ENCODE data around the gene CCDC85C. TPM values are rescaled to one million over a fixed set of nuclear protein-coding genes. Genes with fewer than 3 reads are reported as not detected.

The CCDC85C gene
- total and polyA plus RNA-seq, 2 experiments from 2014 or later = 4.5 to 24.9 TPM

DNA sequence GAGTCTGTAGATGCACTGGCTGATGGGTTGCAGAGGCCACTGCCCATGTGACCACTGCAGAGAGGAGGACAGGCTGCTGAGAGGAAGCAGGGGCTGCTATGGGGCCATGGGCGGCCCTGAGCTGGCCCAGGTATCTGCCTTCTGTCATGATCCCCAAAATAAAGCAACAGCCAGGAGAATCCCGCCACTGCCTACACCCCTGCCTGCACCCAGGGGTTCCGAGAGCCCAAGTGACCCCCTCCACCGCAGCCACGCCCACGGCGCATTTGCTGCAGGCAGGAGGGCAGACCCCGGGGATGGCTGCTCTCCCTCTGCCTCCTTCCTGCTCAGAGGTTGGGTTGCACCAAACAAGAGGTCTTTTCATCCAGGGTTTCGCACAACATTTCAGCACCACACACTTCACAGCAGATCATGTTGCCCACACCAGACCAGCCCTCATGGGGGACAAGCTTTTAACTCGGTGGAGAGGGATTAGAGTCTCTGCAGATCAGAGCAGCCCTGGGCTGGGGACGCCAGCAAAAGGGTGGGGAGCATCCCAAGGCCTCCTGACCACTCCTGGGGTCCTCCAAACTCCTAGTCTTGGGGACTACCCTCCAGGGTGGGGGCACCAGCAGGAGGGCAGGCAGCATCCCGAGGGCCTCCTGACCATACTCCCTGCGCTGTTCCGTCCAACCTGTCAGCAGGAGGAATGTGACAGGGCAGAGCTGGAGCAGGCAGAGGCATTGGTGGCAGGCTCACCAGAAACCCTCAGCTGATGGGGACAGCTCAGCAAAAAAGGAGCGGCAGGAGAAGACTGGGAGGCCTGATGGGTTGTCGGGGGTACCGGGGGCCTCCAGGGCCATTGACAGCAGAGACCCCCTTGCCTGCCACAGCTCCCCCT lies 14.1 kb downstream of the CCDC85C start:
- ATAC-seq (no peak), DNase-seq (ENCODE audit: low spot score) (no peak)
- Mint-ChIP-seq H3K4me1 (peaks cover 31% of the 10 kb centered on the region), H3K4me3 (no peak overlapping the region; the same call in 2 of the 3 replicates), H3K27ac (peak overlapping the region; percentile 34; the same call in 1 of the 2 replicates), H3K27me3 (ENCODE audit: insufficient read depth, low read depth, poor library complexity) (peaks cover 10% of the 10 kb centered on the region), H3K9me3 (no peaks in the 10 kb centered on the region), H3K36me3 (ENCODE audit: low read depth) (no peaks in the 10 kb centered on the region; the same call in 2 of the 3 replicates)
- Histone ChIP-seq H3K4me2 (no peak overlapping the region), H3K9me2 (ENCODE audit: insufficient read depth) (no peaks in the 10 kb centered on the region), H3K4me1 (ENCODE audit: insufficient read depth) (peaks cover 20% of the 10 kb centered on the region), H4K20me1 (replicated peaks; ENCODE audit: insufficient read depth) (peaks cover 5% of the 10 kb centered on the region; the same call in 1 of the 2 replicates), H3K36me3 (ENCODE audit: insufficient read depth) (no peaks in the 10 kb centered on the region), H3K4me3 (no peak overlapping the region), H2AFZ (no peak overlapping the region), H3K27ac (ENCODE audit: low read depth) (0 out of 2 replicates have a peak overlapping the region, but pooled peaks have one; percentile 19), H3K79me2 (replicated peaks; ENCODE audit: insufficient read depth) (peaks cover 58% of the 10 kb centered on the region), H3K27me3 (ENCODE audit: insufficient read depth) (no peaks in the 10 kb centered on the region), H3F3A (replicated peaks; ENCODE audit: low read depth) (0 out of 2 replicates have a peak, but pooled peaks cover 4% of the 10 kb centered on the region)
- TF ChIP-seq CTCF (conservative IDR thresholded peaks at IDR 0.05; ENCODE audit: low read depth in 2 of 2) (0 out of 4 replicates have a peak, but pooled peaks of 1 of the 2 experiments have one; percentile 13), NANOG (IDR thresholded peaks at IDR 0.05; ENCODE audit: borderline replicate concordance) (no peak)

- Mint-ChIP-seq H3K27ac (no peak overlapping the region), H3K4me1 (peaks cover 30% of the 10 kb centered on the region), H3K27me3 (ENCODE audit: insufficient read depth, low read depth, poor library complexity) (peaks cover 13% of the 10 kb centered on the region), H3K9me3 (no peaks in the 10 kb centered on the region), H3K36me3 (ENCODE audit: low read depth) (no peaks in the 10 kb centered on the region; the same call in 2 of the 3 replicates), H3K4me3 (no peak overlapping the region)
- Histone ChIP-seq H2AFZ (no peak overlapping the region), H3F3A (replicated peaks; ENCODE audit: low read depth) (0 out of 2 replicates have a peak, but pooled peaks cover 4% of the 10 kb centered on the region), H3K4me1 (ENCODE audit: insufficient read depth) (peaks cover 20% of the 10 kb centered on the region), H3K9me2 (ENCODE audit: insufficient read depth) (no peaks in the 10 kb centered on the region), H4K20me1 (replicated peaks; ENCODE audit: insufficient read depth) (peaks cover 5% of the 10 kb centered on the region; the same call in 1 of the 2 replicates), H3K27me3 (ENCODE audit: insufficient read depth) (no peaks in the 10 kb centered on the region), H3K36me3 (ENCODE audit: insufficient read depth) (no peaks in the 10 kb centered on the region), H3K27ac (ENCODE audit: low read depth) (no peak overlapping the region), H3K4me3 (no peak overlapping the region), H3K4me2 (no peak overlapping the region), H3K79me2 (replicated peaks; ENCODE audit: insufficient read depth) (peaks cover 53% of the 10 kb centered on the region)
- ATAC-seq (no peak), DNase-seq (ENCODE audit: low spot score) (no peak)
- no peak for TF ChIP-seq CTCF (conservative IDR thresholded peaks at IDR 0.05; ENCODE audit: low read depth in 2 of 2)
- no peak for TF ChIP-seq ETS1 (IDR thresholded peaks at IDR 0.05)
- TF ChIP-seq JUNB (IDR thresholded peaks at IDR 0.05; ENCODE audit: unreplicated experiment) = no peak
- TF ChIP-seq EZH2 (IDR thresholded peaks at IDR 0.05; ENCODE audit: low read depth, unreplicated experiment) = no peak
- TF ChIP-seq POLR2AphosphoS5 (IDR thresholded peaks at IDR 0.05; ENCODE audit: low read depth) = no peak
- no peak for TF ChIP-seq ZNF114 (CRISPR knock-in tag; IDR thresholded peaks at IDR 0.05)
- TF ChIP-seq CREB1 (CRISPR knock-in tag; IDR thresholded peaks at IDR 0.05; ENCODE audit: low read depth) = no peak
Observed at GRCh38 chr14:99589031-99589441, 15.0 kb downstream of the CCDC85C start.
